Loucy (cell line): ENCODE data around the gene ADAMTS10.

Experiments used
- H2AFZ ChIP-seq: fragments of 200-600 bp; sonication (generic); 2 replicates; pipeline ENCODE4 v1.6.0; 2016; ENCODE audit warnings: antibody characterized with exemption, mild to moderate bottlenecking, low read length, moderate library complexity
- H3F3A ChIP-seq: fragments of 200-600 bp; 2 replicates; pipeline ENCODE4 v1.6.0; 2016; ENCODE audit warnings: antibody characterized with exemption, low read depth, mild to moderate bottlenecking
- H3K27me3 ChIP-seq: fragments of 200-600 bp; sonication (generic); 2 replicates; pipeline ENCODE4 v1.6.1; 2014; ENCODE audit warnings: low read length, mild to moderate bottlenecking; ENCODE audit not compliant: insufficient read depth, poor library complexity, severe bottlenecking
- H3K36me3 ChIP-seq: fragments of 200-600 bp; sonication (generic); 2 replicates; pipeline ENCODE4 v1.6.1; 2016; ENCODE audit warnings: low read length; ENCODE audit not compliant: insufficient read depth
- H3K4me1 ChIP-seq: fragments of 200-600 bp; sonication (generic); 2 replicates; pipeline ENCODE4 v1.5.1; 2014; ENCODE audit warnings: low read length, mild to moderate bottlenecking; ENCODE audit not compliant: insufficient read depth, poor library complexity, severe bottlenecking
- H3K4me2 ChIP-seq: fragments of 200-600 bp; sonication (generic); 2 replicates; pipeline ENCODE4 v1.6.0; 2014; ENCODE audit warnings: antibody characterized with exemption, low read length, low read depth, mild to moderate bottlenecking; ENCODE audit not compliant: poor library complexity, severe bottlenecking
- H3K4me3 ChIP-seq: fragments of 200-600 bp; sonication (generic); 2 replicates; pipeline ENCODE4 v1.5.1; 2014; ENCODE audit warnings: low read length, mild to moderate bottlenecking, mixed read lengths; ENCODE audit not compliant: poor library complexity, severe bottlenecking
- H3K79me2 ChIP-seq: fragments of 200-600 bp; sonication (generic); 2 replicates; pipeline ENCODE4 v1.6.1; 2014; ENCODE audit warnings: low read length; ENCODE audit not compliant: insufficient read depth
- H3K9ac ChIP-seq: fragments of 200-600 bp; sonication (generic); 2 replicates; pipeline ENCODE4 v1.6.0; 2014; ENCODE audit warnings: mild to moderate bottlenecking, low read depth, low read length, moderate library complexity; ENCODE audit not compliant: poor library complexity, severe bottlenecking
- H3K9me2 ChIP-seq: fragments of 200-600 bp; sonication (generic); replicated peaks from 2 replicates; pipeline ENCODE4 v1.6.1; 2016; ENCODE audit warnings: low read depth, low read length, mixed read lengths
- H3K9me3 ChIP-seq: fragments of 200-600 bp; sonication (generic); 2 replicates; pipeline ENCODE4 v1.6.1; 2014; ENCODE audit warnings: mild to moderate bottlenecking, antibody characterized with exemption, low read length, low read depth; ENCODE audit not compliant: insufficient read depth
- H4K20me1 ChIP-seq: fragments of 200-600 bp; sonication (generic); 2 replicates; pipeline ENCODE4 v1.6.0; 2014; ENCODE audit warnings: antibody characterized with exemption, low read length, mild to moderate bottlenecking; ENCODE audit not compliant: insufficient read depth, poor library complexity, severe bottlenecking
- CTCF ChIP-seq: fragments of 200-600 bp; sonication (generic); conservative IDR thresholded peaks from 2 replicates; pipeline ENCODE4 v1.5.1; 2014; ENCODE audit warnings: mild to moderate bottlenecking, antibody characterized with exemption, low read length
- EZH2phosphoT487 ChIP-seq: fragments of 200-600 bp; IDR thresholded peaks from 2 replicates; pipeline ENCODE4 v1.6.1; 2018; ENCODE audit warnings: antibody characterized with exemption, mild to moderate bottlenecking, moderate library complexity, borderline replicate concordance

ADAMTS10 gene

GRCh38 chr19:8578642-8579265 lies 31.8 kb downstream of the ADAMTS10 start:
- peaks cover 38% of the 10 kb centered on the region for H3K79me2 ChIP-seq
- H3F3A ChIP-seq: no peaks in the 10 kb centered on the region; the same call in 1 of the 2 replicates
- TF ChIP-seq CTCF (peak; percentile 95), EZH2phosphoT487 (no peak)
- no peaks in the 10 kb centered on the region for H3K9me2 ChIP-seq
- H3K9me3 ChIP-seq: no peaks in the 10 kb centered on the region
- peak overlapping the region; percentile 34 for H3K4me2 ChIP-seq
- no peaks in the 10 kb centered on the region for H3K36me3 ChIP-seq
- no peak overlapping the region for H3K4me3 ChIP-seq
- H3K27me3 ChIP-seq: no peaks in the 10 kb centered on the region
- no peak overlapping the region for H3K9ac ChIP-seq
- H3K4me1 ChIP-seq: peaks cover 56% of the 10 kb centered on the region
- H2AFZ ChIP-seq: peak overlapping the region; percentile 23; the same call in 1 of the 2 replicates
- no peaks in the 10 kb centered on the region for H4K20me1 ChIP-seq

GRCh38 chr19:8577741-8578140 lies 32.8 kb downstream of the ADAMTS10 start:
- no peaks in the 10 kb centered on the region; the same call in 1 of the 2 replicates for H3F3A ChIP-seq
- no peaks in the 10 kb centered on the region for H4K20me1 ChIP-seq
- peak overlapping the region; percentile 93 for H3K9ac ChIP-seq
- H3K36me3 ChIP-seq: no peaks in the 10 kb centered on the region
- H3K4me3 ChIP-seq: peak overlapping the region; percentile 90
- H3K4me2 ChIP-seq: peak overlapping the region; percentile 97
- H3K27me3 ChIP-seq: no peaks in the 10 kb centered on the region
- H3K9me3 ChIP-seq: no peaks in the 10 kb centered on the region
- H3K79me2 ChIP-seq: peaks cover 48% of the 10 kb centered on the region
- TF ChIP-seq EZH2phosphoT487 (no peak), CTCF (no peak)
- H3K4me1 ChIP-seq: peaks cover 64% of the 10 kb centered on the region
- peak overlapping the region; percentile 66 for H2AFZ ChIP-seq
- no peaks in the 10 kb centered on the region for H3K9me2 ChIP-seq

GRCh38 chr19:8577247-8577646 lies 33.3 kb downstream of the ADAMTS10 start, which contains the start of gene MYO1F:
MYO1F (minus strand) TSS chr19:8577442; CDS start chr19:8577309, 133 bp downstream.
- Histone ChIP-seq H3K27me3 (no peaks in the 10 kb centered on the region), H3K9me3 (no peaks in the 10 kb centered on the region), H3K9me2 (no peaks in the 10 kb centered on the region), H3K36me3 (no peaks in the 10 kb centered on the region), H3K4me1 (peaks cover 69% of the 10 kb centered on the region), H3K4me2 (peak within 1 kb of the TSS; percentile 97), H4K20me1 (no peaks in the 10 kb centered on the region), H3F3A (no peaks in the 10 kb centered on the region; the same call in 1 of the 2 replicates), H3K9ac (peak within 1 kb of the TSS; percentile 93), H2AFZ (peak within 1 kb of the TSS; percentile 66), H3K79me2 (peaks cover 53% of the 10 kb centered on the region), H3K4me3 (peak within 1 kb of the TSS; percentile 90)
- TF ChIP-seq CTCF (no peak), EZH2phosphoT487 (no peak)
